Endothelial cell of umbilical vein (primary cell): ENCODE measurements around the gene OR2H1. TPM values are rescaled to one million over a fixed set of nuclear protein-coding genes. Genes with fewer than 3 reads are reported as not detected.

Experiments
- BruUV-seq: library from RNA; stranded (reverse); fragments of 400-500 nt; replicated peaks from 2 replicates; lab custom pipeline; 2021; lab: Mats Ljungman, UMichigan
- CTCF ChIA-PET: fragments of 300-600, 350-600 bp; sonication (Branson Sonifier 250); formaldehyde crosslinking; loops from one replicate; lab custom pipeline; 2021; ENCODE audit warnings: antibody characterized with exemption, inconsistent platforms; lab: Charles Lee
- POLR2A ChIA-PET: fragments of 300-600, 350-600 bp; sonication (Branson Sonifier 250); formaldehyde crosslinking; loops from one replicate; lab custom pipeline; 2021; ENCODE audit warnings: antibody characterized with exemption, inconsistent platforms; lab: Charles Lee
- DNase-seq: peaks from one replicate; pipeline ENCODE4 v3.0.0-alpha.2; 2011; ENCODE audit warnings: low read depth, low spot score
- FAIRE-seq: peaks from 2 replicates; lab custom pipeline; 2011; peaks lifted over from hg19 to GRCh38; lab: Jason Lieb, UNC
- H2AFZ ChIP-seq: 2 replicates; pipeline ENCODE4 v1.6.0; 2012; ENCODE audit warnings: low read depth, low read length, control low read depth, inconsistent platforms
- H3K27ac ChIP-seq: 2 replicates; pipeline ENCODE4 v1.5.1; 2011; ENCODE audit warnings: low read depth, mild to moderate bottlenecking, control low read depth, low read length, moderate library complexity; ENCODE audit not compliant: insufficient read depth
- H3K27me3 ChIP-seq, 2 experiments: 2 replicates each; pipeline versions ENCODE4 v1.6.0 to v1.6.1; 2011; ENCODE audit warnings: low read length in 2 of 2, mixed read lengths in 1 of 2; ENCODE audit not compliant: control insufficient read depth in 2 of 2, insufficient read depth in 2 of 2
- H3K36me3 ChIP-seq, 2 experiments: 2 replicates in 1 of 2; 3 replicates in 1 of 2; pipeline ENCODE4 v1.5.1; 2011; ENCODE audit warnings: low read length in 2 of 2, mild to moderate bottlenecking in 1 of 2, moderate library complexity in 1 of 2; ENCODE audit not compliant: control insufficient read depth in 2 of 2, insufficient read depth in 2 of 2; ENCODE audit errors: extremely low read depth in 1 of 2
- H3K4me1 ChIP-seq: 3 replicates; pipeline ENCODE4 v1.5.1; 2011; ENCODE audit warnings: mild to moderate bottlenecking, low read length; ENCODE audit not compliant: control insufficient read depth, insufficient read depth; ENCODE audit errors: extremely low read depth
- H3K4me2 ChIP-seq: 2 replicates; pipeline ENCODE4 v1.6.1; 2011; ENCODE audit warnings: low read length, control low read depth, mixed read lengths; ENCODE audit not compliant: insufficient read depth
- H3K4me3 ChIP-seq, 3 experiments: fragments of 200-600 bp in 1 of 3; sonication (generic), shearing (Covaris generic) in 1 of 3; replicated peaks in 1 of 3; 2 replicates each; pipeline ENCODE4 v1.5.1; 2011 to 2016; ENCODE audit warnings: control low read depth in 3 of 3, low read length in 3 of 3, mild to moderate bottlenecking in 2 of 3, inconsistent platforms in 1 of 3, low read depth in 1 of 3, moderate library complexity in 1 of 3; ENCODE audit not compliant: insufficient read depth in 1 of 3
- H3K79me2 ChIP-seq: 2 replicates; pipeline ENCODE4 v1.6.0; 2012; ENCODE audit warnings: low read length, inconsistent platforms; ENCODE audit not compliant: control insufficient read depth, insufficient read depth
- H3K9ac ChIP-seq: replicated peaks from 2 replicates; pipeline ENCODE3; 2011; ENCODE audit warnings: low read length, control low read depth; ENCODE audit not compliant: insufficient read depth; ENCODE audit errors: extremely low read depth
- H3K9me1 ChIP-seq: replicated peaks from 3 replicates; pipeline ENCODE4 v1.6.0; 2011; ENCODE audit warnings: mild to moderate bottlenecking, low read length; ENCODE audit not compliant: control insufficient read depth, insufficient read depth; ENCODE audit errors: extremely low read depth
- H3K9me3 ChIP-seq: replicated peaks from 2 replicates; pipeline ENCODE4 v1.5.1; 2012; ENCODE audit warnings: low read length, inconsistent platforms; ENCODE audit not compliant: control insufficient read depth, insufficient read depth
- H4K20me1 ChIP-seq: replicated peaks from 2 replicates; pipeline ENCODE3; 2011; ENCODE audit warnings: mild to moderate bottlenecking, low read length; ENCODE audit not compliant: control insufficient read depth, insufficient read depth; ENCODE audit errors: extremely low read depth
- EZH2 ChIP-seq: IDR thresholded peaks from 2 replicates; pipeline ENCODE4 v1.6.1; 2012; ENCODE audit warnings: borderline replicate concordance, low read depth, mild to moderate bottlenecking, moderate library complexity, low read length, inconsistent platforms; ENCODE audit not compliant: severe bottlenecking
- FOS ChIP-seq: IDR thresholded peaks from 2 replicates; pipeline ENCODE4 v1.6.1; 2011; ENCODE audit warnings: mild to moderate bottlenecking, low read length, moderate library complexity, borderline replicate concordance; ENCODE audit not compliant: insufficient read depth
- GATA2 ChIP-seq: IDR thresholded peaks from 2 replicates; pipeline ENCODE4 v1.7.0; 2011; ENCODE audit warnings: low read depth, mild to moderate bottlenecking, moderate library complexity, mixed read lengths, low read length; ENCODE audit not compliant: insufficient read length, insufficient read depth
- JUN ChIP-seq: IDR thresholded peaks from 2 replicates; pipeline ENCODE4 v1.6.1; 2011; ENCODE audit warnings: borderline replicate concordance, low read depth; ENCODE audit not compliant: insufficient read length, insufficient read depth
- MAX ChIP-seq: IDR thresholded peaks from 2 replicates; pipeline ENCODE4 v1.6.1; 2011; ENCODE audit not compliant: insufficient read depth, insufficient read length
- MYC ChIP-seq: IDR thresholded peaks from one replicate; pipeline ENCODE4 v1.6.1; 2011; ENCODE audit warnings: mild to moderate bottlenecking, low read depth, low read length
- POLR2A ChIP-seq: IDR thresholded peaks from 2 replicates; pipeline ENCODE4 v1.6.1; 2012; ENCODE audit warnings: low read depth, mild to moderate bottlenecking, control low read depth, low read length
- POLR2AphosphoS5 ChIP-seq: IDR thresholded peaks from 2 replicates; pipeline ENCODE4 v1.6.1; 2012; ENCODE audit warnings: low read depth, mild to moderate bottlenecking, control low read depth, low read length, moderate library complexity; ENCODE audit not compliant: insufficient read depth
- dilution Hi-C: fragments of 300-500 bp; cut with MboI; formaldehyde crosslinking; loops from one replicate; pipeline ENCODE4 v1.15.0; 2019; ENCODE audit warnings: low sequenced_read_pairs; ENCODE audit not compliant: extremely low pct_ligation_motif_present
- intact Hi-C: fragments of 100-400 bp; cut with micrococcal nuclease; formaldehyde crosslinking; loops from one replicate; pipeline ENCODE4 v1.10.0; 2022
- polyA plus RNA-seq, 4 experiments: library from polyadenylated mRNA; depleted of rRNA in 3 of 4; stranded (reverse) in 3 of 4; unstranded in 1 of 4; fragments of >200 nt; gene quantifications; 2 replicates each; pipeline versions ENCODE4 v1.2.1 to v1.2.3, GENCODE V29; 2011 to 2012; ENCODE audit warnings: missing spikeins in 1 of 4
- total RNA-seq: library from RNA; stranded (reverse); gene quantifications from 2 replicates; pipeline ENCODE4 v1.2.3, GENCODE V29; 2021
- TF ChIP-seq, protein P1 (sequence below), 2 donors: IDR thresholded peaks; 1 replicate in 1 of 2; 2 replicates in 1 of 2; pipeline ENCODE4 v1.5.1; 2011; ENCODE audit warnings: low read length in 2 of 2, mild to moderate bottlenecking in 2 of 2, moderate library complexity in 2 of 2, control low read depth in 1 of 2, inconsistent platforms in 1 of 2, low read depth in 1 of 2; ENCODE audit not compliant: insufficient read depth in 1 of 2; ENCODE audit errors: extremely low read depth in 1 of 2

Gene OR2H1
- total and polyA plus RNA-seq, 2 donors (not counting 3 experiments of a cell fraction or from before 2014, with no cell fraction given): not detected

DNA sequence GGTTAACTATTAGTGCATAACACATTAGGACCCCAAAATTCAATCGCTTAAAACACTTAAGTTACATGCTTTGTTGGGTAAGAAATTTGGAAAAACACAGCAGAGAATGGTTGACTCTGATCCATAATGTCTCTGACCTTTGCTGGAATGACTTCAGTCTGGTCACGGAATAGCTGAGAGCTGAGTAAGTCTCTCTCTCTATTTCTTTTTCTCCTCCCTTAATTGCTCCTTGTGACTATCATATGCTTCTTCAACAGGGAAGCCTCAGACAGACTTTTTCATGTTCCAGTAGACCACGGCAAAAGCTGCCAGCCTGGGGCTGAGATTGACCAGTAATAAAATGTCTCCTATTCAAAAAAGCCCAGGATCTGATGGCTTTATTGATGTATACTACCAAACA is 37.4 kb upstream of the OR2H1 start:
- Histone ChIP-seq H3K79me2 (no peaks in the 10 kb centered on the region), H2AFZ (no peak overlapping the region), H3K9ac (no peak overlapping the region), H3K9me3 (no peaks in the 10 kb centered on the region), H3K36me3 (no peaks in the 10 kb centered on the region), H3K4me2 (no peak overlapping the region), H4K20me1 (no peaks in the 10 kb centered on the region), H3K27me3 (no peaks in the 10 kb centered on the region), H3K9me1 (no peaks in the 10 kb centered on the region), H3K27ac (no peak overlapping the region), H3K4me1 (no peaks in the 10 kb centered on the region), H3K4me3 (no peak overlapping the region)
- intact Hi-C loops (no loop called here), dilution Hi-C loops (no loop called here)
- ChIA-PET POLR2A (no interaction called here), CTCF (no interaction called here)
- no TSS peak for BruUV-seq
- FAIRE-seq: no peak
- TF ChIP-seq POLR2A (no peak), MAX (no peak), EZH2 (no peak), GATA2 (no peak), POLR2AphosphoS5 (no peak), FOS (no peak), JUN (no peak), MYC (no peak)
- TF ChIP-seq, protein P1, sequence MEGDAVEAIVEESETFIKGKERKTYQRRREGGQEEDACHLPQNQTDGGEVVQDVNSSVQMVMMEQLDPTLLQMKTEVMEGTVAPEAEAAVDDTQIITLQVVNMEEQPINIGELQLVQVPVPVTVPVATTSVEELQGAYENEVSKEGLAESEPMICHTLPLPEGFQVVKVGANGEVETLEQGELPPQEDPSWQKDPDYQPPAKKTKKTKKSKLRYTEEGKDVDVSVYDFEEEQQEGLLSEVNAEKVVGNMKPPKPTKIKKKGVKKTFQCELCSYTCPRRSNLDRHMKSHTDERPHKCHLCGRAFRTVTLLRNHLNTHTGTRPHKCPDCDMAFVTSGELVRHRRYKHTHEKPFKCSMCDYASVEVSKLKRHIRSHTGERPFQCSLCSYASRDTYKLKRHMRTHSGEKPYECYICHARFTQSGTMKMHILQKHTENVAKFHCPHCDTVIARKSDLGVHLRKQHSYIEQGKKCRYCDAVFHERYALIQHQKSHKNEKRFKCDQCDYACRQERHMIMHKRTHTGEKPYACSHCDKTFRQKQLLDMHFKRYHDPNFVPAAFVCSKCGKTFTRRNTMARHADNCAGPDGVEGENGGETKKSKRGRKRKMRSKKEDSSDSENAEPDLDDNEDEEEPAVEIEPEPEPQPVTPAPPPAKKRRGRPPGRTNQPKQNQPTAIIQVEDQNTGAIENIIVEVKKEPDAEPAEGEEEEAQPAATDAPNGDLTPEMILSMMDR (IDR thresholded peaks at IDR 0.05; ENCODE audit: extremely low read depth in 1 of 2, insufficient read depth in 1 of 2, low read depth in 1 of 2, low read length in 2 of 2): no peak
- DNase-seq: no peak
